LHCN-M2 (cell line): ENCODE results near the gene FIGNL2. TPM values are rescaled to one million over a fixed set of nuclear protein-coding genes. Genes with fewer than 3 reads are reported as not detected.

ENCODE experiments used
- DNase-seq: peaks from one replicate; pipeline ENCODE4 v3.0.0-alpha.2; 2012; ENCODE audit warnings: low read depth
- total RNA-seq: library from RNA; depleted of rRNA; stranded (reverse); fragments of >200 nt; gene quantifications from 2 replicates; pipeline ENCODE4 v1.2.3, GENCODE V29; 2014; rRNA removed

FIGNL2 gene
- total RNA-seq, 1 experiment from 2014 or later, result 0.17 TPM

DNA sequence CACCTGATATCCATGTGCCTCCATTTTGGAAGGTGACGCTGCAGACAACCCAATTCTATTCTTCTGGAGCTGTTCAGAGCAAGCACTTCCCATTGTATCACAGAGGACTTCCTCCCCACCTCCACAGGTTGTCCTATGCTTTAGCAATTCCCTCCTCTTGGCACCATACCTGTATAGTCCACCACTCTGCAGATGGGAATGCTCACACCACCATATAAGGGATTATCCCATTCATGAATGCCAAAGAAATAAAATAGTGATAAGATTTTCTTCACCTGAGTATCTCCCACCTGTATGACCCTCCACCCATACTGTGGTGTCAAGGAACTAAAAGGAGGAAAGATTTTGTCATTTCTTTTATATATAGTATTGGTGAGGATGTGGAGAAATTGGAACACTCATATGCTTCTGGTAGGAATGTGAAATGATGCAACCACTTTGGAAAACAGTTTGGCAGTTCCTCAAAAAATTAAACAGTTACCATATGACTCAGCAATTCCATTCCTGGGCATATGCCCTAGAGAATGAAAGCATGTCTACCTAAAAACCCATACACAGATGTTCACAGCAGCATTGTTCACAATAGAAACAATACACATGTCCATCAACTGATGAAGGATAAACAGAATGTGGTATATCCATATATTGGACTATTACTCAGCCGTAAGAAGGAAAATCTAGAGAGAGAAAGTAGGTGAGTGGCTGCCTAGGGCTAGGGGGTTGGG lies 75.2 kb downstream of the FIGNL2 start:
- peak; percentile 92 for DNase-seq

GRCh38 chr12:51771008-51771407 lies 77.5 kb downstream of the FIGNL2 start:
- DNase-seq, result no peak

Other genes with a start within 250 kb of the FIGNL2 start
- gene ANKRD33, start 39.4 kb upstream of the FIGNL2 start, total RNA-seq, result not detected in 2 replicates
- 1.5 and 2.6 TPM in 2 replicates for gene ACVRL1, start 58.8 kb upstream of the FIGNL2 start, total RNA-seq
- gene ACVR1B, start 103.0 kb upstream of the FIGNL2 start, total RNA-seq, result 8.5 and 11.0 TPM in 2 replicates
- 1.8 and 4.5 TPM in 2 replicates for gene TAMALIN, start 158.2 kb upstream of the FIGNL2 start, total RNA-seq
- 1.3 and 2.3 TPM in 2 replicates for gene NR4A1, start 202.7 kb upstream of the FIGNL2 start, total RNA-seq
- gene ATG101, start 221.3 kb upstream of the FIGNL2 start, total RNA-seq, result 69.2 and 70.4 TPM in 2 replicates
- not detected in 2 replicates for gene SMIM41, start 231.0 kb upstream of the FIGNL2 start, total RNA-seq